Glomerular visceral epithelial cell (primary cell): ENCODE measurements around the gene LPCAT3.

Source experiments
- DNase-seq: peaks from one replicate; pipeline ENCODE4 v3.0.0-alpha.2; 2016; ENCODE audit errors: extremely low spot score

Gene LPCAT3

DNA sequence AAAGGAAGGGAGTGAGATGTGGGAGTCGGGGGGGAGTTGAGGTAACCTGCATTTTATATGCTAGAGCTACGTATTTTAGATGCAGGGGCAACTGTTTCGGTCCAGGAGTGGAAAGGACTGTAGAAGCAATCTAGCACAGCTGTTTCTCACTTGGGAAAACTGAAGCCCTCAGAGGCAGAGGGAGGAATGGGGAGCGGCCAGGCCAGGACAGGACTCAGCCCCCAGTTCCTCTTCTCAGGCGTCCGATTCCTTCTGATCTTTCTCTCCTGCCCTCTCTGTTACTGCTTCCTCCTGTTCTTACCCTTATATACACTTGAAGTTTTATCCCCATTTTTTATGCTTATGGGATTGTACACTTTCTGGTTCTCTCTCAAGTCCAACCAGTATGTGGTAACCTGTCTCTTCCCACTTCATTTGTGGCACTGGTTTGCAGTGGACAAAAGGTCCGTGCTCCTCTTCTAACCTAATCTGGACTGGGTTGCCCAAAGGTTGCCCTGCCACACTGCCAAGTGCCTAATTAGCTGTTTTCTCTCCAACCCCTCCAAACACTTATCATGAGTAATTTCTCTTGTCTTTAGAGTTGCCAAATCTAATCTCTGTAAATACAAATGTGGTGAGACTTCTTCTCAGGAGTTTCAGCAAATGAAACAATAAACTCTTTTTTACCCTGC is 16.2 kb downstream of the LPCAT3 start:
- DNase-seq, result no peak

GRCh38 chr12:6998715-6999451 is 19.4 kb downstream of the LPCAT3 start:
- DNase-seq, result no peak

DNA sequence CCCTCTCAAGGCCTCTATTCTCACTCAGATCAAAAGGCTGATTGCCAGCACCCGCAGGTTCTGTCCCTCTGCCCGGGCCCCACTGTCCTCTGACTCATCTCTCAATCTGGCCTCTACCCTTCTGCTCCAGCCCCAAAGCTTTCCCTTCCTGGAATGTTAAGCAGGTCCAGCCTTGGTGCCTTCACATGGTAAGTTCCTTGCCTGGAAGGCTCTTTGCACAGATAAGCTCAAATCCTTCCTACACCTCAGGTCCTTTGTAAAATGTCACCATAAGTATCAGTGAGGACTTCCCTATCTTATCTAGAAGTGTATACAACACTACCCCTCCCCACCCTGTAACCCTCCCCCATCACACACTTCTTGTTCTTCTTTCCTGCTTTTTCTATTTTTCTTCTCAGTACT is 22.2 kb downstream of the LPCAT3 start:
- peak; percentile 68 for DNase-seq

- DNase-seq, result no peak
Measured at GRCh38 chr12:6987956-6988553, 30.2 kb downstream of the LPCAT3 start.

DNA sequence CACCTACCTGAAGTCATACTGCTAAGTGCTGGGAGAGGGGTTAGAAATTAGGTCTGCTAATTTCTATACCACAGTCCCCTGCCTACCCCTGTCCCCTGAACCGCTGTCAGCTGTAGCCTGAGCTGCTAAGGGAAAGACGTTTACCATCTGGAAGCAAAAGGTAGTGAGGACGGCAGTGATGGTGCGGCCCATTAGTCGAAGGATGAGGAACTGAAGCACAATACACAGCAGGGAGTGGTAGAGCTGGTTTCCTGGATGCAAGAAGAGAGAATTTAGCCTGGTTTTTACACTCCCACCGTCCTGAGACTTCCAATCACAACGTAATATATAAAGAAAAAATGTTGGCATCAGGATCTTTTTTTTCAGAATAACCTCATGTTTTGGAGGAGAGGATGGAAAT is 35.7 kb downstream of the LPCAT3 start:
- no peak for DNase-seq

DNA sequence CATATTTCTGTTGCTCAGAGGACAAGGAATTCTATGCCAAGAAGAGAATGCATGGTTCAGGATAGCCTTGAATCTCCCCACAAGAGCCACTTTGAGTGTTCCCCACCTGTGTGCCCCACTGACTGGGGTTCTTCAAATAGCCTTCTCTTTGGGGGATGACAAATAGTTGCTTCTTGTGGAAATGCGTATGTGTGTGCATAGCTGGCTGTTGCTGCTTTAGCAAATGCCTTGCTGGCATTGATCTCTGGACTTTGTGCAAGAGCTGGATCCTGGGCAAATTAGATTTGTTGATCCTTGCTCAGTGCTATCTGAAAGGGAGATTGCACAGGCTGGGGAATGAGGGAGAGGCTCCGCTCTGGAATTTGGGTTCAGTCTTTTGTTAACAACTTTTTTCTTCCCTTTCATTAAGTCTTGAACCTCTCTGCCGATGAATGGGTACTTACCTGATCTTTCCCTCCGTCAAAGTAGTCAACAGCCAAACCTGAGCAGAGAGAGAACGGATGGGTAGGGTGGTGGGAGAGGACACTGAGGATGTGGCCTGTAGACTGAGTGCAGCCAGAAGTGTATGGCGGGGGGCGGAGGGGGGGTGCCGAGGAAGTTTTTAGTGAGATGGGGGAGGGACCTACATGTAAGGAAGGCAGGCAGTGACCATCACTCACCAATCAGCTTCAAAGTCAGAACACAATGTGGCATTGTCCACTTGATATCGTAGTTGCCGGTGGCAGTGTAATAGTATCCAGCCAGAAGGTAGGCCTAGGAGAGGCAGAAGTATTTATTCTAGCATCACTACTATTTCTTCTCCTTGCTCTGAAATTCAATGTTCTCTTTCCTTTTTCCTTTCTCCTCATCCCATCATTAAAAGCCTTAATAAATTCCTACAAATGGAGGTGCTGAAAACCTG is 36.9 kb downstream of the LPCAT3 start:
- no peak for DNase-seq

- no peak for DNase-seq
Measured at GRCh38 chr12:6980740-6981139, 37.5 kb downstream of the LPCAT3 start.

DNA sequence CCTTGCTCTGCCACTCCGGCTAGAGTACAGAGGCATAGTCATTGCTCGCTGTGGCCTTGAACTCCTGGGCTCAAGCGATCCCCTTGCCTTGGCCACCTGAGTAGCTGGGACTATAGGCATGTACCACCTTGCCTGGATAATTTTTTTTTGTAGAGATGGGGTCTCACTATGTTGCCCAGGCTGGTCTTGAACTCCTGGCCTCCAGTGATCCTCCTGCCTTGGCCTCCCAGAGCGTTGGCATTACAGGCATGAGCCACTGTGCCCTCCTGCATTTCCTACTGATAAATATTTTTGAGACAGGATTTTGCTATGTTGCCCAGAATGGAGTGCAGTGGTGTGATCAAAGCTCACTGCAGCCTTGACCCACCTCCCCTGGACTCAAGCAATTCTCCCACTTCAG is 38.2 kb downstream of the LPCAT3 start:
- DNase-seq, result no peak

DNA sequence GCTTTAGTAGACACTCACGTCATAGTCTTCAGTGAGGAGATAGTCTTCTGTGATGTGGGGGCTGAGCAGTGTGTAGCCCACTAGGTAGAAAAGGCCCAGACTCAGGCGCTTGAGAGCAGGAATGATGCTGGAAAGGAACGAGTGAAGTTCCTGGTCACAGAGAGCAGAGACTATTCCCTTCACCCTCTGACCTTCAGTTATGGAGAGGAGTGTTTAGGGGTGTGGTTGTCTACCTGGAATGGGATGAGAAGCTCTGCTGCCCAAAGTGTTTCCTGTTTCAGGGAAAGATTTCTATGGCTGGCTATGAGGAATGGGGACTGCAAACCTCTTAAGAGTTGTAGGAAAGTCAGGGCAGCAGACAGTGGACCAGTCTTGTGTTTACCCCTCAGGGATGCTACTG is 38.8 kb downstream of the LPCAT3 start:
- no peak for DNase-seq

DNA sequence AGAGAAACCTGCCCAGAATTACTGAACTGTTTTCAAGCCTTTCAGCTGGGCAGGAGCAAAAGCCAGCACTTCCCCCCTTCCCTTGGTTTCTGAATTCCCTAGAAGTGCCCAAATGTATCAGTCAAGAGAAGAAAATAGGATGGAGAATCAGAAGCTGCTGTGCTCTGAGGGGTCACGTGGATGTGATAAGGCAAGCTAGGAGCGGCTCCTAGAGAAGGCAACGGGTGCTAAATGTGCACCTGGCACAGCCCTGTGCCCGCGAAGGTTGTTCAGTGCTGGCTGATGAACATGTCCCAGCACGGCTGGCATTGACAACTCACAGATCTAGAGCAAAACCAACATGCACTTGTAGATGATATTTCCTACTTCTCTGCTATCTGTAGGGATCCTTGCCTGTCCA is 39.3 kb downstream of the LPCAT3 start:
- no peak for DNase-seq

DNA sequence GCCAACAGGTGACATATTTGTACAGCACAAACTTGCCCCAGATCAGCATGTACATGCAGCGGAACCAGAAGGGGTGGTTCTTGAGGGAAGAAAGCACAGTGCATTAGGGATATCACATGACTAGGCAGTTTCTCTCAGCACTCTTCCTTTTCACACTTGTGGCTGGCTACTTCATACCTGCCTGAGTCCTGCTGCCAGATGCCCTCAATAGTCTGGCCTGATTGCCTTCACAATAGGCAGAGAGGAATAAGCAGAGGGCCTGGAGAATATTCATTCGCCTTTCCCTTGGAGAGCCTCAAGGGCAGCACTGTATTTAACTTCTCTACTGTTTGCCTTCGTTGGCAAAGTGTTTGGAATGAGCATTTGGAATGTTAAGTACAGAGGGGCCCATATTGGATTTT is 39.7 kb downstream of the LPCAT3 start:
- DNase-seq, result no peak

DNA sequence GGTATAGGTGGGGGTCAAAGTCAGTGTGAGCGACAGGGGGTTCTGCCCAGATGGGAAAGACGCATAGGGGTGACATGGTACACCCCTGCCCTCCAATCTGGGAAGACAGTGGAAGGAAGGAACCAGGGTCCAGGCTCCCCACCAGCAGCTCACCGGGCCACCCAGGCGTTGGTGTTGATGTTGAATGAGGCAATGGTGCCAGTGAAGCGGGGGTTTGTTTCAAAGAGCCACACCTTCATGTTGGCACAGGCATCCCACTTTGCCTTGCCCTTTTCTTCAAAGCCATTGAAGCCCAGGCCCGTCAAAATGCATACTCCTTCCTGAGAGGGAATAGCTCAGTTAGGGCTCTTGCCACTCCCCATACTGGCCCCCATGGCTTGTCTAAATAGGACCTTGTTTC is 40.1 kb downstream of the LPCAT3 start:
- DNase-seq, result no peak

- DNase-seq, result no peak
Measured at GRCh38 chr12:6977653-6978052, 40.6 kb downstream of the LPCAT3 start.

DNA sequence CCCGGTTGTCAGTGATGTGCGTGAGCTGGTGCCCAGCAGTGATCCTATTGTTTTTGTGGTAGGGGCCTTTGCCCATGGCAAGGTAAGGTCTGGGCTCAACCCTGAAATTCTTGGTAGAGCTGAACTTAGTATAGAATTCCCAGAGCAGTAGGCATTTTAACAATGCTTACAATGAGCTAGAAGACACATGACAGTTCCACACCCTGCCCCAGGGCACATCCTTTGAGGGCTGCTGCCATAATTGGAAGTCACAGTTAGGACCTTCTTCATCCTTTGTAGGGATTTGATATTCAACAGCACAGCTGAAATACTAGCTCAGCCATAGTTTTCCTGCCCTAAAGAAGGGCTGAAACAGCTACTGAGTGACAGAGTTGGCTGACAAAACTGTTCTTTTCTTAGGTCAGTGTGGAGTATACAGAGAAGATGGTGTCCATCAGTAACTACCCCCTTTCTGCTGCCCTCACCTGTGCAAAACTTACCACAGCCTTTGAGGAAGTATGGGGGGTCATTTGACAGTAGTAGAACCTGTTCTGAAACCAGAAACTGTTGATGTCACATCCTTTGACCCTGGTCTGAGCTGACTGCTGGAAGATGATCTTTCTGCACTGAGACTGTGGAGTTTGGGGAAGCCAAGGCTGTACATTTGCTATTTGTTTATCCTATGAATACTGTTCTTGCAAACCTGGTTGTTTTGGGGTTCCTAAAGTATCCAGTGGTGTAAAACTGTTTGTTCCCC is 42.8 kb downstream of the LPCAT3 start:
- DNase-seq, result no peak

- DNase-seq, result no peak
Measured at GRCh38 chr12:6974180-6974579, 44.1 kb downstream of the LPCAT3 start.

DNA sequence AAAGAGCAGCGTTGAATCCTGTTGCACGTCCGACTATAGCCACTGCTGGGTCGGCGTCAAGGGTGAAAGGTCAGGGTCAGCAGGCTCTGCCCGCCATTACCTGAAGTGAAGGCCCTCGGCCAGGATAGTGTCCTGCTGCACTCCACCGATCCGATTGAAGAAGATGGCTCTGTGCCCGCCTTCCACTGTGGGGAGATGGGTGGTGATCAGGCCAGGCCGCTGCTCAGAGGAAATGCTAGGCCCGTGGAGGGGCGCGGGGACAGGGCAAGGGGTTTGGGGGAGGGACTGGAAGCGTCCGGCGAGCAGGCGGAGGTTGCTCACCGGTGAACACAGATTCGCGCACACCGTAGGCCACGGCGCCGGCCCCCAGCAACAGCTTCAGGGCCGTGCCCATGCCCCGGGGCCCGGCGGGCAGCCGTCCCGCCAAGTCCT is 48.2 kb downstream of the LPCAT3 start:
- DNase-seq, result no peak

DNA sequence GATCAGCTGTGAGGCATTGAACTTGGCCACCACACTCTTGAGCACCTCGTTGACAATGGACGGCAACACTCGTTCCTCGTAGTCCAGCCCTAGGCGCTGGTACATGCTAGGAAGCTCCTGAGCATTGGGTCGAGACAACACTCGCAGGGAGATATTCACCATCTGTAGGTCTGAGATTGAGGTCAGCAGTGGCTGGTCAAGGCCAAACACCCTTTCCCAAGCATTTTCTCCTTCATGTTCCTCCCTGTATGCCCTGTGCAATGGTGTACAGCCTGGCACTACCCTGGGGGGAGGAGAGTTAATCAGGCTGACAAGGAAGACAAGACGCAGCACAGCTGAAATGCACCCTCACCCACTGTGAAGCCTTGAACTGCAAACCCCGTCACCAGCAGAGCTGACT is 49.9 kb downstream of the LPCAT3 start:
- DNase-seq, result no peak

DNA sequence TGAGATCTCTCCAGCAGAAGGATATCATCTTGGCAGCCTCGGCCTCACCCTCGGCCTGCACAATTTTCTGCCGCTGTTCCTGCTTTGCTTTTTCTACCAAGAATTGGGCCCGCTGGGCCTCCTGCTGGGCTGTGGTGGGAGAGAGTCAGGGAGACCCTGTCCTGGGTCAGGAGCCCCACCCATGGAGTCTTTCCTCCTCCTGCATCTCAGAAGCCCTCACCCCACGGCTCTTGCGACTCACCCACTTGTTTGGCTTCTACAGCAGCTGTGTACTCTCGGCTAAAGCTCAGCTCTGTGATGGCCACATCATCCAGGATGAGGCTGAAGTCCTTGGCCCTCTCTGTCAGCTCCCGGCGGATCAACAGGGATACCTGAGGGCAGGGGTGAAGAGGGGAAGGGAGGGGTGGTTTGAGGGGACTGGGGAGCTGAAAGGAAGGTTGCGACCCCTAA is 50.6 kb downstream of the LPCAT3 start:
- DNase-seq, result no peak

DNA sequence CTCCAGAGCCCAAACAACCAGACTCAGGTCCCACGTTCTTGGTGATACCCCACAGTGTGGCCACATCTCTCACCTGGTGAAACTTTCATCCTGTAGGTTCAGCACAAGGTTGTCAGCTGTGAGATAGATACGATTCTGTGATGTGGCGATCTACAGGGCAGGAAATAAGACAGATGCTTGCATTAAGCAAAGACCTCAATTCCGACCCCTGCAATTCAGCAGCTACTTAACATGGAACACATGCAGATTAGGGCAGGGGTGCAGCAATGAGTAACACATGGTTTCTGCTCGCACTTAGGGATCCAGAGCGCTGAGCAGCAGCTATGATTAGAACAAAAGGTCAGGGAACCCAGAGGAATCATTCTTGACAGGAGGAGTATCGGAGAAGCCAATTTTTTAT is 51.9 kb downstream of the LPCAT3 start:
- DNase-seq, result no peak

DNA sequence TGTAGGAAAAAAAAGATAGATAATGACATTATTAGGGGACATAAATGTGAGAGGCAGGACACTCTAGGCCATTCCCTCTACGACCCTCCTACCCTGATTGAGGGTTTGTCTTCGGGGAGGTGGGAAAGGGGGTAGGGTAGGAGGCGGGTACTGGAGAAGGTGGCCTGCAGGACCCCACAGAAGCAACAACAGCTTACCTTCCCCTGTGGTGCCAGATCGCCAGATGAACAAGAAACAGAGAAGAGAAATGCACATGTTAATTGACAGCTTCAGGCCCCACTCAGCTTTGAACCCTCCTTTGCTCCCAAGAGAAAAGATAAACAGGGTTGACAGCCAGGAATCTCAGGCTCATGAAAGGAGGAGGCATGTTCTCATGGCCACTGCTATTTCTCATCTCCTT is 52.6 kb downstream of the LPCAT3 start:
- DNase-seq, result no peak

DNA sequence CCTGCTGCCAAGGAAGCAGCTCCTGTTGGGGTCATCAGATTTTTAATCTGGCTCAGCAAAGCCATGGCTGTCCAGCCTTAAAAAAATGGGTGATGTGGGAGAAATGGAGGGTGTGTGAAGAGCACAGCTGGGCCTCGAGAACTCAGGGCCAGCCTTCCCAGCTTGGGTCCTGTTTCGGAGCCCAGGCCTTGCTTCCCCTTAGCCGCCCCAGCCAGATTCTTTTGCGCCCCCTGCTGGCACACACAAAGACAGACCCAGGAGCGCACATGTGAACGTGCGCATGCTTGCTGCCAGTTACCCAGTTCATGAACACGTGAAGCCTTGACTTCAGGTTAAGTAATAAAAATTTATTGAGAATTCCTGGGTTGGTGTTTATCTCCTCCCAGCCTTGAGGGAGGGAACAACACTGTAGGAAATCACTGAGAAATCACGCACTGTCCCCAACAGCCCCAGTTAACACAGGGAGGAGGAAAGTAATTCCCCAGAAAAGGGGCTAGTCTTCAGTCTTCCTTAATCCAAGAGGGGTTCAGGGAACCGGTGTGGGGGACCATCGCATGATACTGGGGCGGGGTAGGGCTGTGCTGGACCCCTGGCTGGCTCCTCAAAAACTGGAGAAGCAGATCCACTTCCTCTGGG is 53.1 kb downstream of the LPCAT3 start:
- peak; percentile 77 for DNase-seq
